ENCODE results near the gene DCDC2.
"Not testable (repeated sequence)": the region's sequence is repeated elsewhere in the genome, so short reads cannot be mapped to it uniquely, and the experiment has no call there.

Gene DCDC2

DNA sequence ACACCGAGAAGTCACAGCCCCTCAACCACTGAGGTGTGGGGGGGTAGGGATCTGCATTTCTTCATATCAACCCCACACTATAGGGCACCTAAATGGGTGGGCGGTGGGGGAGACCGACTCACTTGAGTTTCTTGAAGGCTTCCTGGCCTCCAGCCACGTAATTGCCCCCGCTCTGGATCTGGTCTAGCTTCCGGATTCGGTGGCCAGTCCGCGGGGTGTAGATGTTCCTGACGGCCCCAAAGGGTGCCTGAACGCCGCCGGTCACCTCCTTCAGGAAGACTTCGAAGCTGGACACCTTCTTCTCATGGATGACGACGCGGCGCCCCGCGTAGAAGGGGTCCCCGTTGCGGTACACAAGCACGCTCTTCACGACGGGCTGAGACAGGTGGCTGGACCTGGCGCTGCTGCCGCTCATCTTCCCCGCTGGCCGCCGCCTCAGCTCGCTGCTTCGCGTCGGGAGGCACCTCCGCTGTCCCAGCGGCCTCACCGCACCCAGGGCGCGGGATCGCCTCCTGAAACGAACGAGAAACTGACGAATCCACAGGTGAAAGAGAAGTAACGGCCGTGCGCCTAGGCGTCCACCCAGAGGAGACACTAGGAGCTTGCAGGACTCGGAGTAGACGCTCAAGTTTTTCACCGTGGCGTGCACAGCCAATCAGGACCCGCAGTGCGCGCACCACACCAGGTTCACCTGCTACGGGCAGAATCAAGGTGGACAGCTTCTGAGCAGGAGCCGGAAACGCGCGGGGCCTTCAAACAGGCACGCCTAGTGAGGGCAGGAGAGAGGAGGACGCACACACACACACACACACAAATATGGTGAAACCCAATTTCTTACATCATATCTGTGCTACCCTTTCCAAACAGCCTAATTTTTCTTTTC, at the start of gene DCDC2:
DCDC2 (minus strand) TSS at position 724 of the 883 bp plus-strand sequence; CDS start at position 415, 309 bp downstream.
- DNase-seq (ENCODE audit: low spot score in 2 of 2) (peak; percentile 9 to 27), ATAC-seq (ENCODE audit: low read depth) (no peak)
- H3K27me3 Mint-ChIP-seq, result peaks cover 4% of the 10 kb centered on the region
- peak within 1 kb of the TSS; percentile 70 for H3K4me3 Mint-ChIP-seq
- H3K27ac Mint-ChIP-seq, result no peak within 1 kb of the TSS
- H3K9me3 Mint-ChIP-seq, result no peaks in the 10 kb centered on the region
- H3K4me1 Mint-ChIP-seq, result peaks cover 17% of the 10 kb centered on the region
- H3K36me3 Mint-ChIP-seq, result no peaks in the 10 kb centered on the region

DNA sequence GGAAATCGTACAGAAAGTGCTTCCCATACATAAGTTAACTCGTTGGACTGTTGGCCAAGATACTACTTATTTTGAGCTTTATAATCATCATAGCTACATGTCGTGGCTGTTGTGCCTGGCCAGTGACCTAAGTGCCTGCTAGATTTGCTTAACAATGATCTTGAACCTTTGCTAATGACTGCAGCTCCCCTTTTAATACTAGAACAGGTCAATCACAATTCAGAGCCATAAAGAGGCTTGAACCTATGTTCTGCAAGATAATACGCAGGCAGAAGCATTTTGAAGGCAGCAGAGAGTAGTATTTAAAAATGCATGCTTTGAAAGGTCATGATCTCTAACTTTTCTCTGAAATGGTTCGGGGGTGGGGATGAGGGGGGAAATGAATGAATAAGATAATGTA, 47.4 kb upstream of the DCDC2 start:
- H3K36me3 Mint-ChIP-seq, result peaks cover 4% of the 10 kb centered on the region
- peaks cover 13% of the 10 kb centered on the region for H3K4me1 Mint-ChIP-seq
- no peak overlapping the region for H3K4me3 Mint-ChIP-seq
- DNase-seq (ENCODE audit: low spot score in 2 of 2), result no peak
- no peaks in the 10 kb centered on the region for H3K9me3 Mint-ChIP-seq
- no peak for ATAC-seq (ENCODE audit: low read depth)
- no peaks in the 10 kb centered on the region for H3K27me3 Mint-ChIP-seq
- no peak overlapping the region for H3K27ac Mint-ChIP-seq

- H3K36me3 Mint-ChIP-seq, result peaks cover 3% of the 10 kb centered on the region
- no peaks in the 10 kb centered on the region for H3K9me3 Mint-ChIP-seq
- peak overlapping the region; percentile 86 for H3K27ac Mint-ChIP-seq
- DNase-seq (ENCODE audit: low spot score in 2 of 2) (no peak), ATAC-seq (ENCODE audit: low read depth) (no peak)
- H3K27me3 Mint-ChIP-seq, result peaks cover 6% of the 10 kb centered on the region
- H3K4me3 Mint-ChIP-seq, result peak overlapping the region; percentile 90
- peaks cover 13% of the 10 kb centered on the region for H3K4me1 Mint-ChIP-seq
Measured at GRCh38 chr6:24403501-24403824, 45.6 kb upstream of the DCDC2 start.

DNA sequence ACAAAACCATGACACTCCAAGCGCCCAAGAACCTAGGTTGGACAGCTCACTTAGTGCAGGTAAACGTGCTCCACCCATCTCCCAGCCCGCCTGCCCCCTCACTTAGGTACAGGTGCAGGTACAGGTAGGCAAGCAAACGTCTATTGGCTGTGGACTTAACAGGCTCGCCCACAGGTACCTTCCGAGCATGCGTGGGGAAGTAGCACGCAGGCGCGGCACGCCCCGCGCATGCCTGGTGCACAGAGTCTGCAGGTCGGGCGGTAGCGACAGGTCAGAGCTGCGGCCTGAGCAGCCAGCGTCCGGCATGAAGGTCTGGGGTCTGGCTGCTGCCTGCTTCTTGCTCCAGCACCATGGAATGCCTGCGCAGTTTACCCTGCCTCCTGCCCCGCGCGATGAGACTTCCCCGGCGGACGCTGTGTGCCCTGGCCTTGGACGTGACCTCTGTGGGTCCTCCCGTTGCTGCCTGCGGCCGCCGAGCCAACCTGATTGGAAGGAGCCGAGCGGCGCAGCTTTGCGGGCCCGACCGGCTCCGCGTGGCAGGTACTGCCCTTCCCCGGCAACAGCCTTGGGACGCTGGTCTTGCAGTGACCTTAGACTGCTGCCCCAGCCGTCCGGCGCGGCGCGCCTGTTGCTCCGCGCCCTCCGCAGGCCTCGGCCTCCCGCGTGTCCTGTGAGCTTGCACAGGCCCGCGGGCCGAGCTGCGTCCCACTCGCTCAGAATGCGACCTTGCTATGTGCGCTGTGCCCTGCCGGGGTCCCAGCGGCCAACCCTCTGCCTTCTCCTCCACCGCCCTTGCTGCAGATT, 45.0 kb upstream of the DCDC2 start, which contains the start of gene MRS2:
MRS2 (plus strand) TSS at position 240 of the 804 bp plus-strand sequence; CDS start at position 351, 111 bp downstream.
- Mint-ChIP-seq H3K27ac (peak within 1 kb of the TSS; percentile 86), H3K27me3 (peaks cover 7% of the 10 kb centered on the region), H3K9me3 (no peaks in the 10 kb centered on the region), H3K36me3 (peaks cover 3% of the 10 kb centered on the region), H3K4me1 (peaks cover 13% of the 10 kb centered on the region), H3K4me3 (peak within 1 kb of the TSS; percentile 90)
- DNase-seq (ENCODE audit: low spot score in 2 of 2) (peak; percentile 62 to 67), ATAC-seq (ENCODE audit: low read depth) (peak; percentile 96)

GRCh38 chr6:24401458-24401857, 43.6 kb upstream of the DCDC2 start:
- Mint-ChIP-seq H3K4me1 (peaks cover 13% of the 10 kb centered on the region), H3K4me3 (no peak overlapping the region), H3K9me3 (peaks cover 1% of the 10 kb centered on the region), H3K27me3 (peaks cover 11% of the 10 kb centered on the region), H3K36me3 (peaks cover 4% of the 10 kb centered on the region), H3K27ac (no peak overlapping the region)
- ATAC-seq (ENCODE audit: low read depth) (no peak), DNase-seq (ENCODE audit: low spot score in 2 of 2) (no peak)

- H3K36me3 Mint-ChIP-seq; H3K9me3 Mint-ChIP-seq; ATAC-seq (ENCODE audit: low read depth); H3K27ac Mint-ChIP-seq: not testable (repeated sequence)
- peak in 1 of 2 donors; percentile 12 for DNase-seq (ENCODE audit: low spot score in 2 of 2)
- Mint-ChIP-seq H3K4me1 (peaks cover 13% of the 10 kb centered on the region), H3K27me3 (peaks cover 12% of the 10 kb centered on the region), H3K4me3 (peak overlapping the region; percentile 13)
Measured at GRCh38 chr6:24400045-24401039, 42.5 kb upstream of the DCDC2 start.

- H3K27me3 Mint-ChIP-seq, result peaks cover 17% of the 10 kb centered on the region
- ATAC-seq (ENCODE audit: low read depth), result no peak
Measured at GRCh38 chr6:24397631-24398030, 39.8 kb upstream of the DCDC2 start.

GRCh38 chr6:24396824-24397223, 39.0 kb upstream of the DCDC2 start:
- no peak for ATAC-seq (ENCODE audit: low read depth)
- no peak overlapping the region for H3K27ac Mint-ChIP-seq

More at GRCh38 chr6:24397631-24398030, 39.8 kb upstream of the DCDC2 start:
- no peak overlapping the region for H3K27ac Mint-ChIP-seq
- peaks cover 4% of the 10 kb centered on the region for H3K4me1 Mint-ChIP-seq
- H3K4me3 Mint-ChIP-seq, result no peak overlapping the region
- peaks cover 3% of the 10 kb centered on the region for H3K9me3 Mint-ChIP-seq
- H3K36me3 Mint-ChIP-seq, result peaks cover 6% of the 10 kb centered on the region
- no peak for DNase-seq (ENCODE audit: low spot score in 2 of 2)

GRCh38 chr6:24394780-24395437, 37.0 kb upstream of the DCDC2 start:
- Mint-ChIP-seq H3K27me3 (peaks cover 17% of the 10 kb centered on the region), H3K4me1 (peaks cover 2% of the 10 kb centered on the region)
- no peak for ATAC-seq (ENCODE audit: low read depth)

More at GRCh38 chr6:24396824-24397223, 39.0 kb upstream of the DCDC2 start:
- peaks cover 17% of the 10 kb centered on the region for H3K27me3 Mint-ChIP-seq
- H3K4me1 Mint-ChIP-seq, result peaks cover 2% of the 10 kb centered on the region
- H3K9me3 Mint-ChIP-seq, result peaks cover 3% of the 10 kb centered on the region
- no peak for DNase-seq (ENCODE audit: low spot score in 2 of 2)
- H3K36me3 Mint-ChIP-seq, result peaks cover 6% of the 10 kb centered on the region
- no peak overlapping the region for H3K4me3 Mint-ChIP-seq

GRCh38 chr6:24394061-24394779, 36.4 kb upstream of the DCDC2 start:
- peaks cover 3% of the 10 kb centered on the region for H3K36me3 Mint-ChIP-seq

More at GRCh38 chr6:24394780-24395437, 37.0 kb upstream of the DCDC2 start:
- Mint-ChIP-seq H3K36me3 (peaks cover 6% of the 10 kb centered on the region), H3K9me3 (peaks cover 3% of the 10 kb centered on the region), H3K4me3 (no peak overlapping the region), H3K27ac (no peak overlapping the region)
- no peak for DNase-seq (ENCODE audit: low spot score in 2 of 2)

DNA sequence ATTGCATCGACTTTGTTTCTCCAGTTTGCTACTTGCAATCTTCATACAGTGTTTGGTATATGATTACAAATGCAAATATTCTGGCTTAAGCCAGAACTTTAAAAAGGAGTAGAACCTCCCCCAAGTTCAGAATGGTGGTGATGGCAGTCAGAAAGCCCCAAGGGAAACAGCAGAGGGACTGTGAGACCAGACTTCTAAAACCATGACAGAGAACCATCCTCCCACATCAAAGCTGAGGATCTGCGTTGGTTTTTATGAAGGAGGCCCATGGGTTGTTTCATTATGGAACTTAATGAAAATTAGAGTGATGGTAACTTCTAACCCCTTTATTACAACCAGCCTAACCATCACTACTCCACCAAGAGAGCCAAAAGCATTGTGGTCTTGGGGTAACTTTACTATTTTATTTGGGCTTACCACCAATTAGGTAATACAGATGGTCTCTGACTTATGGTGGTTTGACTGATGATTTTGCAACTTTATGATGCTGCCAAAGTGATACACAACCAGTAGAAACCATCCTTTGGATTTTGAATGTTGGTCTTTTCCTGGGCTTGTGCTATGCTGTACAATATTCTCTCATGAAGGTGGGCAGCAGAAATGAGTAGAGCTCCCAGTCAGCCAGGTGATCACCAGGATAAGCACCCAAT, 34.0 kb upstream of the DCDC2 start:
- Mint-ChIP-seq H3K36me3 (peaks cover 3% of the 10 kb centered on the region), H3K4me1 (peaks cover 2% of the 10 kb centered on the region), H3K9me3 (peaks cover 3% of the 10 kb centered on the region), H3K4me3 (no peak overlapping the region), H3K27ac (no peak overlapping the region), H3K27me3 (peaks cover 7% of the 10 kb centered on the region)
- ATAC-seq (ENCODE audit: low read depth) (peak; percentile 79), DNase-seq (ENCODE audit: low spot score in 2 of 2) (no peak)

More at GRCh38 chr6:24394061-24394779, 36.4 kb upstream of the DCDC2 start:
- H3K27ac Mint-ChIP-seq, result no peak overlapping the region
- peaks cover 3% of the 10 kb centered on the region for H3K9me3 Mint-ChIP-seq
- ATAC-seq (ENCODE audit: low read depth) (no peak), DNase-seq (ENCODE audit: low spot score in 2 of 2) (no peak)
- no peak overlapping the region for H3K4me3 Mint-ChIP-seq
- H3K4me1 Mint-ChIP-seq, result peaks cover 2% of the 10 kb centered on the region
- peaks cover 13% of the 10 kb centered on the region for H3K27me3 Mint-ChIP-seq

GRCh38 chr6:24391208-24391607, 33.3 kb upstream of the DCDC2 start:
- H3K4me3 Mint-ChIP-seq, result no peak overlapping the region
- H3K9me3 Mint-ChIP-seq, result no peaks in the 10 kb centered on the region
- ATAC-seq (ENCODE audit: low read depth) (no peak), DNase-seq (ENCODE audit: low spot score in 2 of 2) (no peak)
- H3K27ac Mint-ChIP-seq, result no peak overlapping the region
- H3K27me3 Mint-ChIP-seq, result peaks cover 7% of the 10 kb centered on the region
- H3K36me3 Mint-ChIP-seq, result peaks cover under 1% of the 10 kb centered on the region
- peaks cover 2% of the 10 kb centered on the region for H3K4me1 Mint-ChIP-seq
